Gastroesophageal sphincter (tissue), 4 donors: ENCODE results near the gene PRX. TPM values are rescaled to one million over a fixed set of nuclear protein-coding genes. Genes with fewer than 3 reads are reported as not detected.

ENCODE experiments used
- ATAC-seq: fragments of 150-250 bp; one replicate; pipeline ENCODE4 v1.9.1; 2016; ENCODE audit warnings: mild to moderate bottlenecking, moderate library complexity
- H3K27ac ChIP-seq, 4 donors: fragments of 200-600 bp; sonication (generic) in 3 of 4; 1 replicate in 3 of 4; 2 replicates in 1 of 4; pipeline ENCODE4 v1.5.1; 2016 to 2019
- H3K27me3 ChIP-seq: fragments of 200-600 bp; sonication (generic); one replicate; pipeline ENCODE4 v1.5.1; 2019
- H3K36me3 ChIP-seq, 2 donors: fragments of 200-600 bp; sonication (generic); one replicate each; pipeline ENCODE4 v1.5.1; 2019; ENCODE audit warnings: control low read depth in 1 of 2
- H3K4me1 ChIP-seq, 3 donors: fragments of 200-600 bp; sonication (generic); 1 replicate in 2 of 3; 2 replicates in 1 of 3; pipeline ENCODE4 v1.5.1; 2016 to 2019; ENCODE audit warnings: control low read depth in 2 of 3
- H3K4me3 ChIP-seq, 2 donors: fragments of 200-600 bp; sonication (generic); one replicate each; pipeline ENCODE4 v1.5.1; 2019; ENCODE audit warnings: mild to moderate bottlenecking in 1 of 2, moderate library complexity in 1 of 2
- H3K9me3 ChIP-seq, 3 donors: fragments of 200-600 bp; sonication (generic); one replicate each; pipeline ENCODE4 v1.5.1; 2017 to 2019; ENCODE audit warnings: control low read depth in 2 of 3
- CTCF ChIP-seq, 4 experiments: fragments of 200-600 bp in 2 of 4; fragments of 450-650 bp in 2 of 4; sonication (generic) in 1 of 4; IDR thresholded peaks; one replicate each; pipeline ENCODE4 v1.5.1; 2017 to 2019; ENCODE audit warnings: antibody characterized with exemption in 4 of 4, mild to moderate bottlenecking in 2 of 4, moderate library complexity in 2 of 4
- EP300 ChIP-seq: sonication (generic); formaldehyde crosslinking; IDR thresholded peaks from one replicate; pipeline ENCODE4 v1.6.1; 2017; ENCODE audit warnings: antibody characterized with exemption, mild to moderate bottlenecking
- POLR2A ChIP-seq, 2 donors: fragments of 450-650 bp; IDR thresholded peaks; one replicate each; pipeline ENCODE4 v1.6.1; 2017; ENCODE audit warnings: antibody characterized with exemption in 2 of 2, mild to moderate bottlenecking in 2 of 2, moderate library complexity in 1 of 2
- POLR2AphosphoS5 ChIP-seq: sonication (generic); formaldehyde crosslinking; IDR thresholded peaks from one replicate; pipeline ENCODE4 v1.6.1; 2017; ENCODE audit warnings: antibody characterized with exemption
- WGBS, 2 donors: methylation state at CpG; one replicate each; pipeline ENCODE4 v1.1.5; 2018; ENCODE audit warnings: low coverage in 1 of 2; 5-methylcytosine and 5-hydroxymethylcytosine counted together
- total RNA-seq, 4 donors: library from RNA; depleted of rRNA; stranded (reverse); fragments of >200 nt; gene quantifications; one replicate each; pipeline ENCODE4 v1.1.0, GENCODE V29; 2016

Gene PRX
- total RNA-seq, 4 donors from 2014 or later, result 4.5 to 12.7 (median 6.7) TPM

DNA sequence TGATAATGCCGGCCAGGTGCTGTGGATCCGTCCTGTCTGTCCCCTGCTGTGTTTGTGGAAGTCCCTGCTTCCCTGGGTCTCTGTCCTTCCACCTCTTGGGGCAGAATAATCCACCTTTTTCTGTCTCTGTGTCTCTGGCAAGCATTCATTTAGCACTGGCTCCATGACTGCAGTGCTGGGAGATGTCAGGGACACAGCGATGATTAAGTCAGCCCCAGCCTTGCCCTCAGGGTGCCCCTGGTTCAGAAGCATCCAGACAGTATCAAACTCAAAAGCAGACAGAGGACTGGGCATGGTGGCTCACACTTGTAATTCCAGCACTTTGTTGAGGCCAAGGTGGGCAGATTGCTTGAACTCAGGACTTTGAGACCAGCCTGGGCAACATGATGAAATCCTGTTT is 24.7 kb downstream of the PRX start:
- Histone ChIP-seq H3K4me1 (no peaks in the 10 kb centered on the region), H3K27me3 (no peaks in the 10 kb centered on the region), H3K36me3 (no peaks in the 10 kb centered on the region), H3K4me3 (no peak overlapping the region), H3K9me3 (no peaks in the 10 kb centered on the region), H3K27ac (no peak overlapping the region)
- 100% methylated on average over 1 of the region's 3 CpGs; no CpG with 5 or more reads in 1 of the 2 donors for WGBS, 2 donors
- ATAC-seq, result no peak
- TF ChIP-seq POLR2A (IDR thresholded peaks at IDR 0.05) (no peak), EP300 (no peak), POLR2AphosphoS5 (no peak), CTCF (IDR thresholded peaks at IDR 0.05) (no peak)

- no peak for ATAC-seq
- no peaks in the 10 kb centered on the region for H3K9me3 ChIP-seq
- H3K4me1 ChIP-seq, result no peaks in the 10 kb centered on the region
- H3K36me3 ChIP-seq, result no peaks in the 10 kb centered on the region
- no peak overlapping the region for H3K4me3 ChIP-seq
- no peaks in the 10 kb centered on the region for H3K27me3 ChIP-seq
- 92% methylated on average over 6 to 10 of the region's 10 CpGs for WGBS, 2 donors
- H3K27ac ChIP-seq, result no peak overlapping the region
- TF ChIP-seq POLR2AphosphoS5 (no peak), POLR2A (IDR thresholded peaks at IDR 0.05) (no peak), EP300 (no peak), CTCF (IDR thresholded peaks at IDR 0.05) (no peak)
These were observed 26.0 kb downstream of the PRX start for GRCh38 chr19:40387155-40387554.

DNA sequence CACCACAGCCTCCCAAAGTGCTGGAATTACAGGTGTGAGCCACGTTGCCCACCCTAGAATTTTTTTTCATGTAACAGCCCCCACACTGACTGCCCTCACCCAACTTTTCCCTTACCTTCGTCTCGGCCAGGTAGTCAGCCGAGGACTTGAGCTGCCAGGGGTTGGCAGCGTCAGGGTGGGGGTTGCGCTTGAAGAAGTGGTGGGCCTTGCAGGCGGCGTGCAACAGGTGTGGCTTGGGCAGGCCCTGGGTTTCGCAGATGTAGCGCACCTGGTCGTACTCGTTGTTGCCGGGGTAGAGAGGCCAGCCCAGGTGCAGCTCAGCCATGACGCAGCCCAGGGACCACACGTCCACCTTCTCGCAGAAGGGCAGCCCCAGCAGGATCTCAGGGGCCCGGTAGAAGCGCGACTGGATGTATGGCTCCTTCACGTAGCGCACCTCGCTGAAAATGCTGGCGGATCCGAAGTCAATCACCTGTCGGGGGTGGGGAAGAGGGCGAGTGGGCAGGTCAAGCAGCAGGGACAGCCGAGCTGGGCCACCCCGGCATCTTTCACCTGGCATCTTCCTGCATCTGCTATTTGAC is 29.4 kb downstream of the PRX start:
- TF ChIP-seq POLR2A (IDR thresholded peaks at IDR 0.05) (no peak), CTCF (IDR thresholded peaks at IDR 0.05) (no peak), POLR2AphosphoS5 (no peak), EP300 (no peak)
- no peak overlapping the region for H3K27ac ChIP-seq
- WGBS, 2 donors, result 53 to 74% methylated on average over 3 to 13 of the region's 28 CpGs
- no peaks in the 10 kb centered on the region for H3K4me1 ChIP-seq
- H3K27me3 ChIP-seq, result no peaks in the 10 kb centered on the region
- no peaks in the 10 kb centered on the region for H3K9me3 ChIP-seq
- ATAC-seq, result no peak
- H3K4me3 ChIP-seq, result no peak overlapping the region
- H3K36me3 ChIP-seq, result peaks cover 0 to 23% of the 10 kb centered on the region in 2 donors

DNA sequence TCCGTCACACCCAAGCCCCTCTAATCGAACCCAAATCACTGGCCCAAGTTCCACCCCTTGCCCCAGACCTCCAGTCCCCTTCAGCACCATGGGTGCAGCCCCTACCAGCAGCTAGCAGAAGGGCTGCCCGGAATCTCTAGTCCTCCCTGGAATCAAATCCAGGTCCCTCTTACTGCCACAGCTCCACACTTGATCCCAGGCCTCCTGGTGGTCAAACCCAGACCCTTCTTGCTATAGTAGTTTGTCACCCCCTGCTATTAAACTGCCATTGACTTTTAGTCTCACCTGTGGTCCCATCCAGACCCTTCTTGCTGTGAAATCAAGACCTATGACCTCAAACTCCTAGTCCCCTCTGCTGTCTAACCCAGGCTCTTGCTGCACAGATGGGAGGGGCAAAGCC is 31.9 kb downstream of the PRX start:
- Histone ChIP-seq H3K4me1 (no peaks in the 10 kb centered on the region), H3K27ac (no peak overlapping the region), H3K4me3 (no peak overlapping the region), H3K27me3 (no peaks in the 10 kb centered on the region), H3K9me3 (no peaks in the 10 kb centered on the region), H3K36me3 (peaks cover 0 to 45% of the 10 kb centered on the region in 2 donors)
- ATAC-seq, result no peak
- 37% methylated on average over 2 of the region's 3 CpGs; no CpG with 5 or more reads in 1 of the 2 donors for WGBS, 2 donors
- TF ChIP-seq CTCF (IDR thresholded peaks at IDR 0.05), result no peak
- TF ChIP-seq POLR2AphosphoS5, result no peak
- TF ChIP-seq POLR2A (IDR thresholded peaks at IDR 0.05), result no peak
- TF ChIP-seq EP300, result no peak

DNA sequence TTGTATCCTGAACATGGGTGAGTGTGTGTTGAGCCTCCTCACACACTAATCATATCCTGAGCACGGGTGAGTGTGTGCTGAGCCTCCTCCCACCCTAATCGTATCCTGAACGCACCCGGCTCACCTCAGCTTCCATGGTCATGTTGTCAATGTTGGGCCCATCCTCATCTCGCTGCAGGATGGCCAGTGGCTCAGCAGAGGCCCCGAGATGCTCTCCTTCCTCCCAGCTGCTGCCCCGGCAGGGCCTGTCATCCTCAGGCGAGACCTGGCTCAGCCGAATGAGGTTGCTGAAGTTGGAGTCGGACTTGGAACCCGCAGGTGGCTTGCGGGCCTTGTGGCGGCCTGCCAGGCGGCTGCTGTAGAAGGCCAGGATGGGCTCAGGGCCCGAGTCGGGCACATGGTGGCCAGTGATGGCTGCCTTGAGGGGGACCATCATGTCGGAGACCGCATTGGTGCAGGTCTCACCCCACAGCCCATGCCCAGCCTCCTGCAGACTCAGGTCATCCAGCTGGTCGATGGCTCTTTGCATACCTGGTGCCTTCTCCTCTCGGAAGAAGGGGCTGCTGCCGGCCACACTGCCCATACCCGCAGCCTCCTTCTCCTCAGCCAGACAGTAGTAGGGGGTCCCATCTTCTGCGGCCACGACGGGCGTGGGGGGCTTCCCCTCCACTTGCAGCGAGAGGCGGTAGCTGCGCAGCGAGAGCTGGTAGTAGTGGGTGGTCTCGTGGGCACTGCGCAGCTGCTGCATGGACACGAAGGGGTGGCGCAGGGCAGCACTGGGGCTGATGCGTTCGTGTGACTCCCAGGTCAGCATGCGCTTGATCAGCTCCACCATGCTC is 32.8 kb downstream of the PRX start:
- Histone ChIP-seq H3K27ac (no peak overlapping the region), H3K9me3 (no peaks in the 10 kb centered on the region), H3K27me3 (no peaks in the 10 kb centered on the region), H3K36me3 (peaks cover 0 to 55% of the 10 kb centered on the region in 2 donors), H3K4me3 (no peak overlapping the region), H3K4me1 (no peaks in the 10 kb centered on the region)
- 73 to 100% methylated on average over 2 to 6 of the region's 37 CpGs for WGBS, 2 donors
- no peak for TF ChIP-seq EP300
- no peak for TF ChIP-seq CTCF (IDR thresholded peaks at IDR 0.05)
- no peak for TF ChIP-seq POLR2AphosphoS5
- TF ChIP-seq POLR2A (IDR thresholded peaks at IDR 0.05), result no peak
- no peak for ATAC-seq
